ENCODE data around the gene NF2.

GRCh38 chr22:29710193-29710592 lies 106.8 kb downstream of the NF2 start:
- TF ChIP-seq CTCF (IDR thresholded peaks at IDR 0.05), result no peak
- no peak for TF ChIP-seq EP300 (IDR thresholded peaks at IDR 0.05)
- no peak for TF ChIP-seq POLR2AphosphoS5 (IDR thresholded peaks at IDR 0.05)
